Neural cell (in vitro differentiated cells): ENCODE results near the gene RERE. TPM values are rescaled to one million over a fixed set of nuclear protein-coding genes. Genes with fewer than 3 reads are reported as not detected.
A peak's percentile ranks its signal among the peaks of the same experiment; 100 is the strongest.

ENCODE experiments used
- H2AFZ ChIP-seq: fragments of 200-600, 300-800 bp; sonication (generic), shearing (Covaris generic); 2 replicates; pipeline ENCODE4 v1.6.0; 2014; ENCODE audit warnings: low read depth, mild to moderate bottlenecking, antibody characterized with exemption, low read length, moderate library complexity
- H3F3A ChIP-seq: fragments of 200-600 bp; shearing (Covaris generic); 2 replicates; pipeline ENCODE4 v1.6.1; 2016; ENCODE audit warnings: mild to moderate bottlenecking, moderate library complexity, mixed read lengths, antibody characterized with exemption, low read length; ENCODE audit not compliant: insufficient read depth, poor library complexity, severe bottlenecking
- H3K27ac ChIP-seq: fragments of 200-600, 300-800 bp; sonication (generic), shearing (Covaris generic); 2 replicates; pipeline ENCODE4 v1.5.1; 2014; ENCODE audit warnings: mild to moderate bottlenecking, low read length, moderate library complexity
- H3K27me3 ChIP-seq: fragments of 300-800, 200-600 bp; sonication (generic), shearing (Covaris generic); 2 replicates; pipeline ENCODE4 v1.6.0; 2014; ENCODE audit warnings: mild to moderate bottlenecking, low read depth, low read length, moderate library complexity; ENCODE audit not compliant: insufficient read depth
- H3K36me3 ChIP-seq: fragments of 300-800, 200-600 bp; sonication (generic), shearing (Covaris generic); 2 replicates; pipeline ENCODE4 v1.5.1; 2014; ENCODE audit warnings: mild to moderate bottlenecking, antibody characterized with exemption, low read length, moderate library complexity; ENCODE audit not compliant: insufficient read depth
- H3K4me2 ChIP-seq: fragments of 300-800, 200-600 bp; sonication (generic), shearing (Covaris generic); 2 replicates; pipeline ENCODE4 v1.6.0; 2014; ENCODE audit warnings: mild to moderate bottlenecking, low read length
- H3K4me3 ChIP-seq: fragments of 300-800, 200-600 bp; sonication (generic), shearing (Covaris generic); 2 replicates; pipeline ENCODE4 v1.5.1; 2014; ENCODE audit warnings: mild to moderate bottlenecking, low read length, moderate library complexity
- H3K79me2 ChIP-seq: fragments of 200-600 bp; shearing (Covaris generic); replicated peaks from 2 replicates; pipeline ENCODE4 v1.6.0; 2014; ENCODE audit warnings: mild to moderate bottlenecking, low read length, moderate library complexity; ENCODE audit not compliant: insufficient read depth
- H3K9ac ChIP-seq: fragments of 300-800, 200-600 bp; sonication (generic), shearing (Covaris generic); 2 replicates; pipeline ENCODE4 v1.6.1; 2016; ENCODE audit warnings: mild to moderate bottlenecking, low read length, mixed read lengths
- H3K9me2 ChIP-seq: fragments of 200-600 bp; shearing (Covaris generic); 2 replicates; pipeline ENCODE4 v1.6.1; 2016; ENCODE audit warnings: mild to moderate bottlenecking, low read length, mixed read lengths; ENCODE audit not compliant: insufficient read depth
- H3K9me3 ChIP-seq: fragments of 200-600, 300-800 bp; sonication (generic), shearing (Covaris generic); 2 replicates; pipeline ENCODE4 v1.6.1; 2016; ENCODE audit warnings: mild to moderate bottlenecking, mixed run types, low read length, moderate library complexity, mixed read lengths
- H4K20me1 ChIP-seq: fragments of 200-600 bp; shearing (Covaris generic); 2 replicates; pipeline ENCODE4 v1.6.1; 2016; ENCODE audit warnings: mild to moderate bottlenecking, mixed run types; ENCODE audit not compliant: insufficient read depth
- EP300 ChIP-seq: fragments of 450-650 bp; conservative IDR thresholded peaks from 2 replicates; pipeline ENCODE4 v1.6.1; 2014; ENCODE audit warnings: antibody characterized with exemption, mild to moderate bottlenecking, moderate library complexity; ENCODE audit not compliant: poor library complexity, severe bottlenecking
- EZH2 ChIP-seq: fragments of 200-600, 300-800 bp; shearing (Covaris generic), sonication (generic); IDR thresholded peaks from 2 replicates; pipeline ENCODE4 v1.6.1; 2014; ENCODE audit warnings: antibody characterized with exemption, low read length, borderline replicate concordance, mild to moderate bottlenecking; ENCODE audit not compliant: insufficient read depth, poor library complexity, severe bottlenecking
- MXI1 ChIP-seq: fragments of 450-650 bp; conservative IDR thresholded peaks from 2 replicates; pipeline ENCODE4 v1.6.1; 2014; ENCODE audit warnings: antibody characterized with exemption, mild to moderate bottlenecking; ENCODE audit not compliant: poor library complexity, severe bottlenecking
- POLR2AphosphoS5 ChIP-seq: IDR thresholded peaks from 2 replicates; pipeline ENCODE4 v1.6.1; 2012
- RAD21 ChIP-seq: fragments of 450-650 bp; conservative IDR thresholded peaks from 2 replicates; pipeline ENCODE4 v1.6.1; 2014; ENCODE audit warnings: antibody characterized with exemption, mild to moderate bottlenecking, moderate library complexity
- SMC3 ChIP-seq: fragments of 450-650 bp; conservative IDR thresholded peaks from 2 replicates; pipeline ENCODE4 v1.6.1; 2014; ENCODE audit warnings: antibody characterized with exemption, mild to moderate bottlenecking, moderate library complexity; ENCODE audit not compliant: poor library complexity
- TAF1 ChIP-seq: IDR thresholded peaks from 2 replicates; pipeline ENCODE4 v1.6.1; 2012; ENCODE audit warnings: low read depth
- polyA plus RNA-seq: library from polyadenylated mRNA; depleted of rRNA; stranded (reverse); fragments of >200 nt; gene quantifications from 2 replicates; pipeline ENCODE4 v1.2.3, GENCODE V29; 2014
- TF ChIP-seq, protein P1 (sequence below): fragments of 450-650 bp; IDR thresholded peaks from 2 replicates; pipeline ENCODE4 v1.5.1; 2014; ENCODE audit warnings: antibody characterized with exemption, mild to moderate bottlenecking, moderate library complexity; ENCODE audit not compliant: poor library complexity, severe bottlenecking
- TF ChIP-seq, protein P2 (sequence below): IDR thresholded peaks from 2 replicates; pipeline ENCODE4 v1.6.1; 2012; ENCODE audit warnings: borderline replicate concordance

RERE gene
- polyA plus RNA-seq, 1 donor from 2014 or later, result 21.0 TPM

DNA sequence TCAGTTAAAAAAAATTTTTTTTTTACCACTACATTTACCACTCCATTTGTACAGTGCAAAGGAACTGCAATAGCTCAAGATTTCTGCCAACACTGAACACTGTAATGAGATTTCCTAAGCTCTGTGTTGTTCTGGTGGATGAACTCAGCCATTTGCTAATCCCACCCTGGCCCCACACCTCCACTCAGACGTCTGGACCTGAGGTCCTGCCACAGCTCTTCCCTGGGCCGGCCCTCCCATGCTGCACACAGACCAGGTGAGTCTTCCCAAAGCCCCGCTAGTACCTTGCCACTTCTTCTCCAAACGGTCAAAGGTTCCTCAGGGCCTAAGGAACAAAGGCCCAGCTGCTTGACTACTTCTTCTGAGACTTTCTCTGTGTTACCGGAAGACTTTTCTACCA is 443.1 kb downstream of the RERE start:
- Histone ChIP-seq H3K9me3 (no peaks in the 10 kb centered on the region), H3K36me3 (no peaks in the 10 kb centered on the region), H3K27ac (no peak overlapping the region), H3K9me2 (no peaks in the 10 kb centered on the region), H3F3A (no peaks in the 10 kb centered on the region), H2AFZ (no peak overlapping the region), H3K9ac (no peak overlapping the region), H3K79me2 (peaks cover 11% of the 10 kb centered on the region), H3K27me3 (no peaks in the 10 kb centered on the region), H4K20me1 (no peaks in the 10 kb centered on the region), H3K4me3 (no peak overlapping the region), H3K4me2 (no peak overlapping the region)
- TF ChIP-seq RAD21, result no peak

DNA sequence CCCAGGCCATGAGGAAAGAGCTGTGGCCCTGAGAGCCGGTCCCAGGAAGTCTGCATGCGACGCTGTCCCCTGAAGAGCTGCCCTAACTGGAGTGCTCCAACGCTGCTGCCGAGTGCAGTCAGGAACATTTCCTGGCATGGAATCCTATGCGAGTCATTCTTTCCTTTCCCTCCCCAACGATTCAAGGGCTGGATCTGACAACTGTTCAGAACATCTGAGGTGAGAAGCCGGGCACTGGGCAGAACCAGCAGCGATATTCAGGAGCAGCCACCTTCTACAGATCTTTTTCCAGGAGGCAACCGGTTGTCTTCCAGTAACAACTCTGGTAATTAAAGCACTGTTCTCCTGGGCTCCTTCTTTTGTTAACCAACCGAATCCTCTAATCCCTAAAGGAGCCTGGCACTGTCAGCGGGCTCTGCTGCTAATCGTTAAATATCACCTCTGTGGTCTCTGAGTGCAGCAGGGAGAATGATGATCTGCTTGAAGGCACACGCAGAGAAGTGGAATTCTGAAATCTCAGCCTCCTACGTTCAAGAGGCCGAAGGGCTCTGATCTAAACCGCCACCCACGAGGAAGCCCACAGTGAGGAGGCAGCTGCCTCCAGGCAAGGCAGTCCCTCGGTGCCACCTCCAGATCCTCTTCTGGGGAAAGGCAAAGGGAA is 443.7 kb downstream of the RERE start:
- no peaks in the 10 kb centered on the region for H3K36me3 ChIP-seq
- no peaks in the 10 kb centered on the region for H3K27me3 ChIP-seq
- H3K79me2 ChIP-seq, result peaks cover 7% of the 10 kb centered on the region
- TF ChIP-seq EP300, result no peak
- no peak for TF ChIP-seq TAF1
- no peak for TF ChIP-seq MXI1
- no peak for TF ChIP-seq SMC3
- no peak for TF ChIP-seq RAD21
- TF ChIP-seq, protein P1, sequence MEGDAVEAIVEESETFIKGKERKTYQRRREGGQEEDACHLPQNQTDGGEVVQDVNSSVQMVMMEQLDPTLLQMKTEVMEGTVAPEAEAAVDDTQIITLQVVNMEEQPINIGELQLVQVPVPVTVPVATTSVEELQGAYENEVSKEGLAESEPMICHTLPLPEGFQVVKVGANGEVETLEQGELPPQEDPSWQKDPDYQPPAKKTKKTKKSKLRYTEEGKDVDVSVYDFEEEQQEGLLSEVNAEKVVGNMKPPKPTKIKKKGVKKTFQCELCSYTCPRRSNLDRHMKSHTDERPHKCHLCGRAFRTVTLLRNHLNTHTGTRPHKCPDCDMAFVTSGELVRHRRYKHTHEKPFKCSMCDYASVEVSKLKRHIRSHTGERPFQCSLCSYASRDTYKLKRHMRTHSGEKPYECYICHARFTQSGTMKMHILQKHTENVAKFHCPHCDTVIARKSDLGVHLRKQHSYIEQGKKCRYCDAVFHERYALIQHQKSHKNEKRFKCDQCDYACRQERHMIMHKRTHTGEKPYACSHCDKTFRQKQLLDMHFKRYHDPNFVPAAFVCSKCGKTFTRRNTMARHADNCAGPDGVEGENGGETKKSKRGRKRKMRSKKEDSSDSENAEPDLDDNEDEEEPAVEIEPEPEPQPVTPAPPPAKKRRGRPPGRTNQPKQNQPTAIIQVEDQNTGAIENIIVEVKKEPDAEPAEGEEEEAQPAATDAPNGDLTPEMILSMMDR, result no peak
- no peak for TF ChIP-seq EZH2
- no peaks in the 10 kb centered on the region for H3K9me2 ChIP-seq
- H4K20me1 ChIP-seq, result no peaks in the 10 kb centered on the region
- H3K9ac ChIP-seq, result peak overlapping the region; percentile 0
- no peaks in the 10 kb centered on the region for H3F3A ChIP-seq
- peak overlapping the region; percentile 30 for H3K4me3 ChIP-seq
- no peak overlapping the region for H2AFZ ChIP-seq
- no peaks in the 10 kb centered on the region for H3K9me3 ChIP-seq
- peak overlapping the region; percentile 46 for H3K27ac ChIP-seq
- no peak overlapping the region for H3K4me2 ChIP-seq

DNA sequence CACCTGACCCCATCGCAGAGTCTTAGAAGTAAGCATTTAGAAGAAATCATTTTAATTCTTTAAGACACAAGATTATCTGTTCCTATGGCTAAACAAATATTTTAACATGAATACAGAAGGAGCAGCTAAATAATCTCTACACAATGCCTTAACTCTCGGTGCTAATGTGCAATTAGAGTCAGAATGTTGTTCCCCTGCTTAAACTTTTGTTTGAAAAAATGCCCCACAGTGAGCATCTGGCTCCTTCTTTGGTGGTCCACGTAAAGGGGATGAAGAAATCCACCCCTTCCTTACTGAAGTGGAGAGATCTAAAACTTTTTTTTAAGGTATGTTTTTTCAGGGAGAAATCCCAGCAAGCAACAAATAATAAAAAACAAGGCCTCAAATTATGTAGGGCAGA is 444.3 kb downstream of the RERE start:
- H3K27ac ChIP-seq, result peak overlapping the region; percentile 46
- H3K4me3 ChIP-seq, result peak overlapping the region; percentile 30
- H3K9me3 ChIP-seq, result no peaks in the 10 kb centered on the region
- no peaks in the 10 kb centered on the region for H3K27me3 ChIP-seq
- peaks cover 8% of the 10 kb centered on the region for H3K79me2 ChIP-seq
- no peaks in the 10 kb centered on the region for H3K9me2 ChIP-seq
- H3K36me3 ChIP-seq, result no peaks in the 10 kb centered on the region
- no peak overlapping the region for H3K9ac ChIP-seq
- H3K4me2 ChIP-seq, result no peak overlapping the region
- H3F3A ChIP-seq, result no peaks in the 10 kb centered on the region
- no peak overlapping the region for H2AFZ ChIP-seq
- TF ChIP-seq EP300 (no peak), TAF1 (no peak), MXI1 (no peak), POLR2AphosphoS5 (no peak), RAD21 (no peak), SMC3 (no peak), EZH2 (no peak)
- TF ChIP-seq, protein P1, result no peak
- TF ChIP-seq, protein P2, sequence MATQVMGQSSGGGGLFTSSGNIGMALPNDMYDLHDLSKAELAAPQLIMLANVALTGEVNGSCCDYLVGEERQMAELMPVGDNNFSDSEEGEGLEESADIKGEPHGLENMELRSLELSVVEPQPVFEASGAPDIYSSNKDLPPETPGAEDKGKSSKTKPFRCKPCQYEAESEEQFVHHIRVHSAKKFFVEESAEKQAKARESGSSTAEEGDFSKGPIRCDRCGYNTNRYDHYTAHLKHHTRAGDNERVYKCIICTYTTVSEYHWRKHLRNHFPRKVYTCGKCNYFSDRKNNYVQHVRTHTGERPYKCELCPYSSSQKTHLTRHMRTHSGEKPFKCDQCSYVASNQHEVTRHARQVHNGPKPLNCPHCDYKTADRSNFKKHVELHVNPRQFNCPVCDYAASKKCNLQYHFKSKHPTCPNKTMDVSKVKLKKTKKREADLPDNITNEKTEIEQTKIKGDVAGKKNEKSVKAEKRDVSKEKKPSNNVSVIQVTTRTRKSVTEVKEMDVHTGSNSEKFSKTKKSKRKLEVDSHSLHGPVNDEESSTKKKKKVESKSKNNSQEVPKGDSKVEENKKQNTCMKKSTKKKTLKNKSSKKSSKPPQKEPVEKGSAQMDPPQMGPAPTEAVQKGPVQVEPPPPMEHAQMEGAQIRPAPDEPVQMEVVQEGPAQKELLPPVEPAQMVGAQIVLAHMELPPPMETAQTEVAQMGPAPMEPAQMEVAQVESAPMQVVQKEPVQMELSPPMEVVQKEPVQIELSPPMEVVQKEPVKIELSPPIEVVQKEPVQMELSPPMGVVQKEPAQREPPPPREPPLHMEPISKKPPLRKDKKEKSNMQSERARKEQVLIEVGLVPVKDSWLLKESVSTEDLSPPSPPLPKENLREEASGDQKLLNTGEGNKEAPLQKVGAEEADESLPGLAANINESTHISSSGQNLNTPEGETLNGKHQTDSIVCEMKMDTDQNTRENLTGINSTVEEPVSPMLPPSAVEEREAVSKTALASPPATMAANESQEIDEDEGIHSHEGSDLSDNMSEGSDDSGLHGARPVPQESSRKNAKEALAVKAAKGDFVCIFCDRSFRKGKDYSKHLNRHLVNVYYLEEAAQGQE, result no peak
- H4K20me1 ChIP-seq, result no peaks in the 10 kb centered on the region
